ENCODE measurements around the gene HYCC2.
"Not testable (repeated sequence)": the region's sequence is repeated elsewhere in the genome, so short reads cannot be mapped to it uniquely, and the experiment has no call there.

The HYCC2 gene

DNA sequence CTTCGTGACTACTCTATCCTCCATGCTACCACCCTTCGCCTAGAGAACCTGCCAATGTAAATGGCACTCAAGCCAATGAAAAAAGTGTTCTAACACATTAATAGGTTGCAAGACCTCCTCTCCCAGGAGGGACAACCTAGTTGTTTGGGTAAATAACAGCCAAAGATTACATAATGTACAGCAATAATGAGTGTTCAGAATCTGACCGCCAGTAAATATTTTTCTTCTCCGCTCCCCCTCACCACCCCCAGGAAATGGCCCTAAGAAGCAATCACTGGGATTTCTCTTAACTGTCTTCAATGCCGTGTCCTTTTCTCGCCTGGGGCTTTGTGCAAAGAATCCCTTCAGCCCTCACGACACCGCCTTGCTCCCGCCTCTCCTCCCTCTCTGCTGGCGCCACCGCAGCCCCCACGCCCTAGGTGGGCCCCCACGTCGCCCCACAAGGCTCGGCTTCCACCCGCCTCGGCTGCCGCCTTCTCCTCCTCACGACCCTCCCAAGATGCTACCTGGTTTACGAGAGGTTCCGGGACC, 458 bp downstream of the HYCC2 start:
- peak; percentile 46 for DNase-seq

DNA sequence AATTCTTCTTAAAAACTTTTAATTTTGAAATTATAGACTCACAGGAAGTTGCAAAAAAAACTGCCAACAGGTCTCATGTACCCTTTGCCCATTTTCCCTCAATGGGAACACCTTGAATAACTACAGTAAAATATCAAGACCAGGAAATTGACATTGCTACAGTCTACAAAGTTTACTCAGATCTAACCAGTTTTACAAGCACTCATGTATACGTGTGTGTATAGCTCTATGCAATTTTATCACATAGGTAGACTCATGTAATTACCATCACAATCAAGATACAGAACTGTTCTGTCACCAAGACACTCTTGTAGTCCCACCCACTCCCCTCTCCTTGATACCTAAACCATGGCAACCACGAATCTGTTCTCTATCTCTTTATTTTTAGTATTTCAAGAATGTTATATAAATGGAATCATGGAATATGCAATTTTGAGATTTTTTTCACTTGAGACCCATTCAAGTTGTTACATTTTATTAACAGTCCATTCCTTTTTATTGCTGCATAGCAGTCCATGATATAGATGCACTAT, 6.6 kb downstream of the HYCC2 start:
- DNase-seq, result no peak

DNA sequence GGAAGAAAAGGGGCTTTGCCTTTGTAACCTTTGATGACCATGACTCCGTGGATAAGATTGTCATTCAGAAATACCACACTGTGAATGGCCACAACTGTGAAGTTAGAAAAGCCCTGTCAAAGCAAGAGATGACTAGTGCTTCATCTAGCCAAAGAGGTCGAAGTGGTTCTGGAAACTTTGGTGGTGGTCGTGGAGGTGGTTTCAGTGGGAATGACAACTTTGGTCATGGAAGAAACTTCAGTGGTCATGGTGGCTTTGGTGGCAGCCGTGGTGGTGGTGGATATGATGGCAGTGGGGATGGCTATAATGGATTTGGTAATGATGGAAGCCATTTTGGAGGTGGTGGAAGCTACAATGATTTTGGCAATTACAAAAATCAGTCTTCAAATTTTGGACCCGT, 8.0 kb downstream of the HYCC2 start:
- DNase-seq, result not testable (repeated sequence)

DNA sequence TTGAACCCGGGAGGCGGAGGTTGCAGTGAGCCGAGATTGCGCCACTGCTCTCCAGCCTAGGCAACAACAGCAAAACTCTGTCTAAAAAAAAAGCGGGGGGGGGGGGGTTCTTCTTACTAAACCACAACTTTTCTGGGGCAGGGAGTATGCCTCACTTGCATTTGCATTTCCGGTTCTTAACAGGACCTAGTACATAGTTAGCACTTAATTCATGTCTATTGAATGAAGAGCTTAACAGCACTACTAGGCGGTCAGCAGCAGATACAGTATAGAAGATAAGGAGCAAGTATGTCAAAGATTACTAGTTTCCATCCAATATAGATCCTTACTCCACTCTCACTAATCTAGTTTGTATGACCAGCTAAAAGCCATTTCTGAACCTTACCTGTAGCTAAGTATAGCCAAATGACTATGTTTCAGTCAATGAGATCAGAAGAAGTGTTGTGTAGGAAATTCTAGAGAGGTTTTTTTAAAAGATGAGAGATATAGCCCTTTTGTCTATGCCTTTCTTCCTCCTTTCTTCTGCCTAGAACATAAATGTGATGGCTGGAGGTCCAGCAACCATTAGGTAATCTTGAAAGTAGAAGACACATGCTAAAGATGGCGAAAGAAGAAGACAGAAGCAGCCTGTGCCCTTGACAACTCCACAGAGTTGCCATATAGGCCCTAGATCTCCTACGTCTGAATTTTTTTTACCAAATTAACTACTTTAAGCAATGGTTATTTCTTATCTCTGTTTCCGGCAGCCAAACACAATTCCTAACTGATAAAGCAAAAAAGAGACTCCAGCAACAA, 11.3 kb downstream of the HYCC2 start:
- DNase-seq, result no peak

DNA sequence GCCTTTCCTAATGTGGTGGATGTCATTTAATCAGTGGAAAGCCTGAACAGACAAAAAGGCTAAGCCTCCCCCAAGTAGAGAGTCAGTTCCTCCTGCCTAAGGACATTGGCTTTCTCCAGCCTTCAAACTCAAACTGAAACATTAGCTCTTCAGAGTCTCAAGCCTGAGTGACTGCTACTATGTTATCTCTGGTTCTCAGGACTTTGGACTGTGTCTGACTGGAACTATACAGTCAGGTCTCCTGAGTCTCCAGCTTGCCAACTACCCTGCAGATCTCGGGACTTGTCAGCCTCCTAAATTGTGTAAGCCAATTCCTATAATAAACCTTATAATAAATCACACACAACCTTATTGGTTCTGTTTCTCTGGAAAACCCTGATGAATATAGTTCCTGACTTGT, 12.6 kb downstream of the HYCC2 start:
- no peak for DNase-seq

DNA sequence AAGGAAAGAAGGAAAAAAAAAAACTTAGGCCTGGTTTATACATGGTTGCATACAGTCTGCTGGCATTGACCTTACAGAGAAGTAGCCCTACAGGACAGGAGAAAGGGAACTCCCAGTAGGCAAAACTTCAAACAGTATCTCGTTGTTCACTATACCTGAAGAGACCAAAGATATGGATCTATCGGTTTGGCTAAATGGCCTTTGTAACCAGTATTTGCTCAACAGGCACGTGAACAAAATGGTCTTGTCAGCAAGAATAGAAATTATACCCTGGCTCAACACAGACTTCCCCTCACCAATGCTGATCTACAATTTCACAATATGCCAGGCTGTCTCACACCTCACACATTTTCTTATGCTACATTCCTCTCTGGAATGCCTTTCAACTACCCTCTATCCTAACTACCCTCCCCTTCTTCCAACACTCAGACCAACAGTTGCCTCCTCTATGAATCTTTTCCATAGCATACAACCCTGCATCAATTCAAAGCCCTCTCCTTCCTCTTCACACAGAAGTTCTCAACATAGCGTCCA, 13.7 kb downstream of the HYCC2 start:
- DNase-seq, result no peak

DNA sequence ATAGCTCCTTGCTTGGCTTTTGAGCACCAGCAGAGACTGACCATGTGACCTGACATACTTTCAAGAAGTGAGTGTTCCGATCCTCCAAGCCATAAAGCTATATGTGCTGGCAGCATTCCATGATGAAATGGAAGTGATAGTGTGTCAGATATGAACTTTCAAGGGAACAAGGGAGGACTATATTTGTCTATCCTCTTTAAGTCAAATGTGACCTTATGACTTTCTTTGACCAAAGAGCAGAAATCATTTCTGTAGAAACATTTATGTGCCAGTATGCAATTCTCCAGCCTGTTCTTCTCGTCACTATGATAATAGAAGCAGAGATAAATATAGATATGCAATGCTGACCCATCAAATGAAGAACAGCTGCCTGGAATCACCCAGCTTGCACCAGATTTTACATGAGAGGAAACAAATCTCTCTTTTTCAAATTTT, 14.4 kb downstream of the HYCC2 start:
- no peak for DNase-seq

DNA sequence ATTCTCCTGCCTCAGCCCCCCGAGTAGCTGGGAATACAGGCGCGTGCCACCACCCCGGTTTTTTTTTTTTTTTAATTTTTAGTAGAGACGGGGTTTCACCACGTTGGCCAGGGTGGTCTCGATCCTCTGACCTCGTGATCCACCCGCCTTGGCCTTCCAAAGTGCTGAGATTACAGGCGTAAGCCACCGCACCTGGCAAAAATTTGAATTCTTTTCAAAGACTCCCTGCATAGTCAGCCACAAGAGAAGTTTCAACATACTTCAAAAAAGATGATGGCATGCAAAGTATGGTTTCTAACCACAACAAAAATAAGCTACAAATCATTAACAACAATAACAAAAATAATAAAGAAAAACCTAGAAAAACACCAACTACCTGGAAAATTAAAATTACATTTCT, 22.0 kb downstream of the HYCC2 start:
- no peak for DNase-seq

DNA sequence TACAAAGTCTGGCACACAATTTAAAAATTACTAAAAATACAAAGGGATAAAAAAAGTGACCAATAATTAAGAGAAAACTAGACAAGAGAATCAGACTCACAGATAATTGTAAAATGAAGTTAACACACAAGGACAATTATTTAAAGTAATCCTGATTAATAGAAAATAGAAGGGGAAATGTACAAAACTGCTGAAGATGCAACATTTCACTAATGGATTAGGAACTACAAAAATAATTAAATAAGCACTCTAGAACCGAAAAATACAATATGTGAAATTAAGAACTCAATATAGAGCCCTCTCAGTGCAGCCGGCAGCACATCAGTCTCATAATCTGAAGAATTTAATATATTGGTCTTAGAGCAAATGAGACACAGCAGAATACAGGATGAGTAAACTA, 24.6 kb downstream of the HYCC2 start:
- DNase-seq, result no peak

DNA sequence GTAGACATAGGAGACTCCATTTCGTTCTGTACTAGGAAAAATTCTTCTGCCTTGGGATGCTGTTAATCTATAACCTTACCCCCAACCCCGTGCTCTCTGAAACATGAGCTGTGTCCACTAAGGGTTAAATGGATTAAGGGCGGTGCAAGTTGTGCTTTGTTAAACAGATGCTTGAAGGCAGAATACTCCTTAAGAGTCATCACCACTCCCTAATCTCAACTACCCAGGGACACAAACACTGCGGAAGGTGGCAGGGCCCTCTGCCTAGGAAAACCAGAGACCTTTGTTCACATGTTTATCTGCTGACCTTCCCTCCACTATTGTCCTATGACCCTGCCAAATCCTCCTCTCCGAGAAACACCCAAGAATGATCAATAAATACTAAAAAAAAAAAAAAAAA, 28.4 kb downstream of the HYCC2 start:
- DNase-seq, result not testable (repeated sequence)

DNA sequence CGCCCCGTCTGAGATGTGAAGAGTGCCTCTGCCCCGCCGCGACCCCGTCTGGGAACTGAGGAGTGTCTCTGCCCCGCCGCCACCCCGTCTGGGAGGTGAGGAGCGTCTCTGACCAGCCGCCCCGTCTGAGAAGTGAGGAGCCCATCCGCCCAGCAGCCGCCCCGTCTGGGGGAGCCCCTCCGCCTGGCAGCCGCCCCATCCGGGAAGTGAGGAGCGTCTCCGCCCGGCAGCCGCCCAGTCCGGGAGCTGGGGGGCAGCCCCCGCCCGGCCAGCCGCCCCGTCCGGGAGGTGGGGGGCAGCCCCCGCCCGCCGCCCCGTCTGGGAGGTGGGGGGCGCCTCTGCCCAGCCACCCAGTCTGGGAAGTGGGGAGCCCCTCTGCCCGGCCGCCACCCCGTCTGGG, 29.0 kb downstream of the HYCC2 start:
- not testable (repeated sequence) for DNase-seq

DNA sequence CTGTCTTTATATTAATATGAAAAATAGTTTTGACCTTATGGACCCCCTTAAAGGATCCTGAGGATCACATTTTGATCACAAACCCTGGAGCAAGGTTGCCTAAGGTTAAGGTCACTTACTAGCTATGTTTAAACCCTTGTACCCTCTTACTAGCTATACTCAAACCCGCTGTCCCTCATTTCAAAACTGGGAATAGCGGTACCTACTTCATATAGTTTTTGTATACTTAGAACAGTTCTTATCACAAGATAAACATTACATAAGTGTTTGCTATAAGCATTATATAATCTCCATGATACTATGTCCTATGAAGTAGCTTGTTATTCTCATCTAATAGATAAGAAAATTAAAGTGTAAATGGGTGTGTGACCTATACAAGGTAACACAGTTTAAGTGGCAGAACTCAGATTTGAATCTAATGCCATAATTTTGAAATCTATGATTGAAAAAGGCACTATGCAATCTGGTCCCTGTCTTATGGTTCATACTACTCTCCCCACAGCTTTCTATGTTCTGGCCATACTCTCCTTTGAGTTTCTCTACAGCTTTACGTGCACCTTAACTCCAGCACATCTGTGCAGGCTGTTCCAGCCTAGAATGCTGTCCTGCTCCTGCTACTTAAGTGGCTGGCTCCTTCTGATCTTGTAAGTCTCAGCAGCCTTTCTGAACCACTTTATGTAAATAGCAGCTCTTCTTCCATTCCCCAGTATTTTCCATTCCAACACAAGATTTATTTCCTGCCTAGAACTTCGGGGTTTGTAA, 30.4 kb downstream of the HYCC2 start:
- no peak for DNase-seq

DNA sequence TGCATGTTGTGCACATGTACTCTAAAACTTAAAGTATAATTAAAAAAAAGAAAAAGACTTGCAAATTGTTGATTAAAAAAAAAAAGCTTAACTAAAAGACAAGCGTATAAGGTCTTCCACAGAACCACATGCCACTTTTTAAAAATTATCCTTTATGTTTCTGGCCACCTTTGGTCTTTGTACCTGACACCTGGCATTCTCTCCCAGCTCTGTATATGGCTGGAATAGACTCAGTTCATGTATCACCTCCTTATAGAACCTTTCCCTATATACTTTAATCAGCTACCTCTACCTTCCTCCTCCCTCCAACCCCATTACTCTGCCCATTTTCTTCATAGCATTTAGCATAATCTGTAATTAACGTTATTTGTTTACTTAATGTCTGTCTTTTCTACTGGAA, 32.6 kb downstream of the HYCC2 start:
- no peak for DNase-seq

DNA sequence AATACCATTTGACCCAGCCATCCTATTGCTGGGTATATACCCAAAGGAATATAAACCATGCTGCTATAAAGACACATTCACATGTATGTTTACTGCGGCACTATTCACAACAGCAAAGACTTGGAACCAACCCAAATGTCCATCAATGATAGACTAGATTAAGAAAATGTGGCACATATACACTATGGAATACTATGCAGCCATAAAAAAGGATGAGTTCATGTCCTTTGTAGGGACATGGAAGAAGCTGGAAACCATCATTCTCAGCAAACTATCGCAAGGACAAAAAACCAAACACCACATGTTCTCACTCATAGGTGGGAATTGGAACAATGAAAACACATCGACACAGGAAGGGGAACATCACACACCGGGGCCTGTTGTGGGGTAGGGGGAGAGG, 33.1 kb downstream of the HYCC2 start:
- not testable (repeated sequence) for DNase-seq

DNA sequence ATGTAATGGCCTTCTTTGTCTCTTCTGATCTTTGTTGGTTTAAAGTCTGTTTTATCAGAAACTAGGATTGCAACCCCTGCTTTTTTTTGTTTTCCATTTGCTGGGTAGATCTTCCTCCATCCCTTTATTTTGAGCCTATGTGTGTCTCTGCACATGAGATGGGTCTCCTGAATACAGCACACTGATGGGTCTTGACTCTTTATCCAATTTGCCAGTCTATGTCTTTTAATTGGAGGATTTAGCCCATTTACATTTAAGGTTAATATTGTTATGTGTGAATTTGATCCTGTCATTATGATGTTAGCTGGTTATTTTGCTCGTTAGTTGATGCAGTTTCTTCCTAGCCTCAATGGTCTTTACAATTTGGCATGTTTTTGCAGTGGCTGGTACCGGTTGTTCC, 37.1 kb downstream of the HYCC2 start:
- DNase-seq, result not testable (repeated sequence)

DNA sequence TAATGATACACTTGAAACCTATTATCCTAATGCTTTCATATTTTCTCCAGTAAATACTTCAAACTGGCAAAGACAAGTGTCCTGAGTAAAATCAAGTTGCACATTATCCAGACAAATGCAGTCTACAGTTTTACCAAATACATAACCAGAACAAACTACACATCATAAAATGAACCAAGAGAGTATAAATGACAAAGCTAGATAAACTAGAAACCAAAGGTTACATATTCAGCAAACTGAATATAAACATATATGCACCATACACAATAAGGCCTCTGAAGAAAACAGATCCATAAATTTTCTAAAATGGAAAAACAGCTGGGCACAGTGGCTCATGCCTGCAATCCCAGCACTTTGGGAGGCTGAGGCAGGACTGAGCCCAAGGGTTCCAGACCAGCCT, 47.0 kb downstream of the HYCC2 start:
- no peak for DNase-seq

DNA sequence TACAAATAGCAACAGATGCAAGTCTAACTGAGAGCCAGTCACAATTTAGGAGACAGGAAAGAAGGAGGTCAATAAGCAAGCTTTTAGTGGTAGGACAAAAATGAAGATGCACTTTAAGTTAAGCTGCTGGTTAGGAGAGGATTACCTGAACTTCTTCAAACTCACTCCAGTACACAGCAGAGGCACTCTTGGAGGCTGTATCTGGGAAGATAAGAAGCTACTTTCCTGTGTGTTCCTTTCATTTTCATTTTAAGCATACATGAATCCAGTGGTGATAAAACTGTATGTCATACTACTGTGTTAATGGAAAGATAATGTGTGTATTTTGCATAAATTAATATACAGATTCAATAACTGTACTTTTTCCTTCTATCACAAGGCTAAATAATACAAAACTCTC, 49.6 kb downstream of the HYCC2 start:
- no peak for DNase-seq
